Activated CD4-positive, alpha-beta T cell treated with anti-CD3 and anti-CD28 coated beads, Interleukin-2, amount 10 ng/mL, durations not matched to agents 24 days and 14 days (primary cell): ENCODE data around the gene TTC38. TPM values are rescaled to one million over a fixed set of nuclear protein-coding genes. Genes with fewer than 3 reads are reported as not detected.
"Not testable (repeated sequence)": the region's sequence is repeated elsewhere in the genome, so short reads cannot be mapped to it uniquely, and the experiment has no call there.

Source experiments
- DNase-seq: peaks from one replicate; pipeline ENCODE4 v3.0.0; 2022
- H3K27ac Mint-ChIP-seq: one replicate; pipeline ENCODE4 v1.8.0; 2022; ENCODE audit warnings: mild to moderate bottlenecking, mixed read lengths
- H3K27me3 Mint-ChIP-seq: one replicate; pipeline ENCODE4 v1.8.0; 2022; ENCODE audit warnings: mixed read lengths
- H3K36me3 Mint-ChIP-seq: one replicate; pipeline ENCODE4 v1.8.0; 2022; ENCODE audit warnings: low read depth, mild to moderate bottlenecking, mixed read lengths
- H3K4me1 Mint-ChIP-seq: one replicate; pipeline ENCODE4 v1.8.0; 2021; ENCODE audit warnings: mixed read lengths
- H3K4me3 Mint-ChIP-seq: one replicate; pipeline ENCODE4 v1.8.0; 2022; ENCODE audit warnings: mild to moderate bottlenecking, moderate library complexity, mixed read lengths
- H3K9me3 Mint-ChIP-seq: one replicate; pipeline ENCODE4 v1.8.0; 2021; ENCODE audit warnings: mixed read lengths
- intact Hi-C: fragments of 100-400 bp; cut with micrococcal nuclease; formaldehyde crosslinking; loops from one replicate; pipeline ENCODE4 v1.15.1; 2023
- total RNA-seq: library from RNA; stranded (reverse); gene quantifications from 2 replicates; pipeline ENCODE4 v1.2.3, GENCODE V29; 2022

TTC38 gene
- total RNA-seq, 1 donor from 2014 or later: 20.3 TPM

DNA sequence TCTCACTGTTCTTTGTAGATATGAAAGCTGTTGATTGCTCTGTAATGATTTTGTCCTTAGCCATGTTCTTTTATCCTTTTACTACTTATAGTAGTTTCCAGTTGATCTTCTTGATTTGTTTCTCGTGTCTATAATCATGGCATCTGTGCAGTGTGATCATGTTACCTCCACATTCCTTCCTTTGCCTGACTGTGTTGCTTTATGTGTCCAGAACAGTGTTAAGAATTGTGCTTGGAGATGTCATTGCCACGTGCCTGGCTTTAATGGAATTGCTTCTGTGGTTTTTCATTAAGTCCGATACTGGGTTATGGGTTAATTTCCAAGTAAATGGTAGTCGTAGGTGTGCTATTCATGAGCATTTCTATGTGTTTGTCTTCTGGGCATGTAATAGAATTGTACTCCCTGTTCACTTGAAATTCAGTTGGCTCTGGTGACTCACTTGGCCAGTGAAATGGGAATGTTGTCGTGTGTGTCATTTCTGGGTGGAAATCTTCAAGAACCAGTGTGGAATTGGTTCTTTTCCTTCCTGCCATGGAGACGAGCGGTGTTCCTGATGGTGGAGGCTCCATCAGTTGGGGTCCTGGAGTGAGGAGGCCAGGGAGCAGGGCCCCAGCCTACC, 35.6 kb downstream of the TTC38 start:
- Mint-ChIP-seq H3K4me3 (peak overlapping the region; percentile 1), H3K27me3 (no peaks in the 10 kb centered on the region), H3K27ac (peak overlapping the region; percentile 30), H3K36me3 (peaks cover 47% of the 10 kb centered on the region), H3K9me3 (no peaks in the 10 kb centered on the region), H3K4me1 (peaks cover 36% of the 10 kb centered on the region)
- intact Hi-C loops: no loop called here
- DNase-seq: no peak

DNA sequence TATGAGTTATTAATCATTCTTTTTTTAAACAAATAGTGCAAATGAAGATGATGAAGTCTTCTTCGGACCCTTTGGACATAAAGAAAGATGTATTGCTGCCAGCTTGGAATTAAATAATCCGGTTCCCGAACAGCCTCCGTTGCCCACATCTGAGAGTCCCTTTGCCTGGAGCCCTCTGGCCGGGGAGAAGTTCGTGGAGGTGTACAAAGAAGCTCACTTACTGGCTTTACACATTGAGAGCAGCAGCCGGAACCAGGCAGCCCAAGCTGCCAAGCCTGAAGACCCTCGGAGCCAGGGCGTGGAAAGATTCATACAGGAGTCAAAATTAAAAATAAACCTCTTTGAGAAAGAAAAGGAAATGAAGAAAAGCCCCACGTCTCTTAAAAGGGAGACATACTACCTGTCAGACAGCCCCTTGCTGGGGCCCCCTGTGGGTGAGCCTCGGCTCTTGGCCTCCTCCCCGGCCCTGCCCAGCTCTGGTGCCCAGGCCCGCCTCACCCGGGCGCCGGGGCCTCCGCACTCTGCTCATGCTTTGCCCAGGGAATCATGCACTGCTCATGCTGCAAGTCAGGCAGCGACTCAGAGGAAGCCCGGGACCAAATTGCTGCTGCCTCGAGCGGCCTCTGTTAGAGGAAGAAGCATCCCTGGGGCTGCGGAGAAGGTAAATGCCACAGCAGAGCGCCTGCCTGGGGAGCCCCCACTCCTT, 40.6 kb downstream of the TTC38 start:
- Mint-ChIP-seq H3K27ac (no peak overlapping the region), H3K4me1 (peaks cover 19% of the 10 kb centered on the region), H3K36me3 (peaks cover 46% of the 10 kb centered on the region), H3K9me3 (no peaks in the 10 kb centered on the region), H3K27me3 (no peaks in the 10 kb centered on the region), H3K4me3 (no peak overlapping the region)
- intact Hi-C loops: no loop called here
- DNase-seq: no peak

GRCh38 chr22:46309526-46310085, 41.8 kb downstream of the TTC38 start:
- H3K4me3 Mint-ChIP-seq: no peak overlapping the region
- H3K27me3 Mint-ChIP-seq: no peaks in the 10 kb centered on the region
- peaks cover 12% of the 10 kb centered on the region for H3K4me1 Mint-ChIP-seq
- H3K9me3 Mint-ChIP-seq: no peaks in the 10 kb centered on the region
- intact Hi-C loops: no loop called here
- DNase-seq: no peak
- H3K36me3 Mint-ChIP-seq: peaks cover 39% of the 10 kb centered on the region
- H3K27ac Mint-ChIP-seq: no peak overlapping the region

- H3K4me1 Mint-ChIP-seq: peaks cover 8% of the 10 kb centered on the region
- H3K4me3 Mint-ChIP-seq: no peak overlapping the region
- peaks cover 34% of the 10 kb centered on the region for H3K36me3 Mint-ChIP-seq
- H3K9me3 Mint-ChIP-seq: no peaks in the 10 kb centered on the region
- H3K27ac Mint-ChIP-seq: no peak overlapping the region
- intact Hi-C loops: no loop called here
- DNase-seq: no peak
- no peaks in the 10 kb centered on the region for H3K27me3 Mint-ChIP-seq
Observed at GRCh38 chr22:46312056-46312455, 44.2 kb downstream of the TTC38 start.

- H3K4me3 Mint-ChIP-seq, DNase-seq, intact Hi-C loops, H3K4me1 Mint-ChIP-seq, H3K27me3 Mint-ChIP-seq, H3K27ac Mint-ChIP-seq, H3K9me3 Mint-ChIP-seq: not testable (repeated sequence)
- peaks cover 39% of the 10 kb centered on the region for H3K36me3 Mint-ChIP-seq
Observed at GRCh38 chr22:46312848-46313247, 45.0 kb downstream of the TTC38 start.

DNA sequence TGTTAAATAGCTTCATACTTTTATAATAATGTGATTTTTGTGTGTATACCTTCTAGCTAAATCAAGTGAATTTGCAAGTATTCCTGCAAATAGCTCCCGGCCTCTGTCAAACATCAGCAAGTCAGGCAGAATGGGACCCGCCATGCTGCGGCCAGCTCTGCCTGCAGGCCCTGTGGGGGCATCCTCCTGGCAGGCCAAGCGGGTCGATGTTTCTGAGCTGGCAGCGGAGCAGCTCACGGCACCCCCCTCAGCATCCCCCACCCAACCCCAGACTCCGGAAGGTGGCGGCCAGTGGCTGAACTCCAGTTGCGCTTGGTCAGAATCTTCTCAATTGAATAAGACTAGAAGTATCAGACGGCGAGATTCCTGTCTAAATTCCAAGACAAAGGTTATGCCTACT, 48.2 kb downstream of the TTC38 start:
- Mint-ChIP-seq H3K4me1 (no peaks in the 10 kb centered on the region), H3K27ac (no peak overlapping the region), H3K27me3 (no peaks in the 10 kb centered on the region), H3K9me3 (no peaks in the 10 kb centered on the region), H3K36me3 (peaks cover 40% of the 10 kb centered on the region), H3K4me3 (no peak overlapping the region)
- no peak for DNase-seq
- intact Hi-C loops: no loop called here

DNA sequence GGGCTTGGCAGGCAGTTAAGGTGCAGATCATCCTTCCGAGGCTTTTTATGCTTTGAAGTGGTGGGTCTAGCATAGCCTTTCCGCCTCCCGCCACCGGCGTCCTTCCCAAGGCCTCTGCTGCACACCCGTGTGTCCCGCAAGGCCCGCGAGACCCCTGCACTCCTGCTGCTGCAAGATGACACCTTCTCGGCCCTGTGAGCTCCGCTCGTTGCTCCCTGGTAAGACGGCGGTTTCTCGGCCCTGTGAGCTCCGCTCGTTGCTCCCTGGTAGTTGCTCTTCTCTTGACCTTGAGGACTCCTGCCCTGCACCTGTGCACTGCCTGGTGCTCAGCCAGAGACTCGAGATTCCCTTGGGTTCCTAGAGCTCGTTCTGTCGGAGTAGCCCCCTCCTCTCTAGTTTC, 49.8 kb downstream of the TTC38 start:
- peaks cover 41% of the 10 kb centered on the region for H3K36me3 Mint-ChIP-seq
- intact Hi-C loops: no loop called here
- H3K4me3 Mint-ChIP-seq: no peak overlapping the region
- H3K27ac Mint-ChIP-seq: no peak overlapping the region
- H3K4me1 Mint-ChIP-seq: no peaks in the 10 kb centered on the region
- DNase-seq: no peak
- H3K9me3 Mint-ChIP-seq: no peaks in the 10 kb centered on the region
- H3K27me3 Mint-ChIP-seq: no peaks in the 10 kb centered on the region

DNA sequence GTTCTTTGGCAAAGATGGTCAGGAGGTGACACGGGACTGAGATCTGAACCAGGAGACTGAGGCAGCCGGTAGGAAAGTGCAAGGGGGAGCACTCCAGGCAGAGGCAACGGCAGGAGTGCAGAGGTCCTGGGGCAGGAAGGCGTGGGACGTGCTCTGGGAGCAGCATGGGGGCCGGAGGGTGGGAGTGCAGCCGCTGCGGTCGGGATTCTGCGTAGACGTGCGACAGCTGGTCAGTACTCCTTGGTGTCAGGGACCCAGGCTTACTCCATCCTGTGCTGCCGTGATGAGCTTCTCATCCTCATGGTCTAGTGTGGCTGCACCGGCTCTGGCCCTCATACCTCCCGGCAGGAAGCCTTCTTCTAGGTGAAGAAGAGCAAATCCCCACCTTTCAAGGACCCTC, 50.8 kb downstream of the TTC38 start:
- intact Hi-C loops: no loop called here
- Mint-ChIP-seq H3K36me3 (peaks cover 47% of the 10 kb centered on the region), H3K4me1 (no peaks in the 10 kb centered on the region)

DNA sequence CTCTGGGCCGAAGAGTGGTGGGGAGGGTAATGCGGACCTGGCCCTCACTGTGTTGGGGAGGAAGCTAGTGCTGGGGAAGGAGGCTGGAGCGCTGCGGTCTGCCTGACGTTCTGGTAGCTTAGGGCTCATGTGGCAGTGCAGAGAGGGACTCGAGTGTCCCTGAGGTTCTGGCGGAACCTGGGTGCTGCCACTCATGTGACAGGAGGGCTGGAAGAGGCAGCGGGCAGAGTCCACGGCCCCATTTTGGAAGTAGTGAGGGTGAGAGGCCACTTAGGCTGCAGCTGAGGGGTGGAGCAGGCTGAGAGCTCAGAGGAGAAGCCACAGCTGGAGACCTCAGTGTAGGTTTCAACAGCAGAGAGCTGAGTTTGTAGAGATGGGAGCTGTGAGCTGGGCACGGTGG, 51.5 kb downstream of the TTC38 start:
- H3K36me3 Mint-ChIP-seq: peaks cover 51% of the 10 kb centered on the region

More for the DNA sequence above, 50.8 kb downstream of the TTC38 start:
- DNase-seq: no peak
- no peaks in the 10 kb centered on the region for H3K9me3 Mint-ChIP-seq
- H3K27me3 Mint-ChIP-seq: no peaks in the 10 kb centered on the region
- H3K27ac Mint-ChIP-seq: no peak overlapping the region
- no peak overlapping the region for H3K4me3 Mint-ChIP-seq

GRCh38 chr22:46320166-46320710, 52.4 kb downstream of the TTC38 start:
- H3K36me3 Mint-ChIP-seq: peaks cover 54% of the 10 kb centered on the region
- no peak overlapping the region for H3K27ac Mint-ChIP-seq
- H3K27me3 Mint-ChIP-seq: no peaks in the 10 kb centered on the region
- H3K9me3 Mint-ChIP-seq: no peaks in the 10 kb centered on the region
- no peak overlapping the region for H3K4me3 Mint-ChIP-seq
- intact Hi-C loops: no loop called here
- no peaks in the 10 kb centered on the region for H3K4me1 Mint-ChIP-seq
- DNase-seq: no peak

More for the DNA sequence above, 51.5 kb downstream of the TTC38 start:
- H3K4me3 Mint-ChIP-seq: no peak overlapping the region
- intact Hi-C loops: no loop called here
- no peaks in the 10 kb centered on the region for H3K4me1 Mint-ChIP-seq
- H3K9me3 Mint-ChIP-seq: no peaks in the 10 kb centered on the region
- DNase-seq: no peak
- no peaks in the 10 kb centered on the region for H3K27me3 Mint-ChIP-seq
- H3K27ac Mint-ChIP-seq: no peak overlapping the region

DNA sequence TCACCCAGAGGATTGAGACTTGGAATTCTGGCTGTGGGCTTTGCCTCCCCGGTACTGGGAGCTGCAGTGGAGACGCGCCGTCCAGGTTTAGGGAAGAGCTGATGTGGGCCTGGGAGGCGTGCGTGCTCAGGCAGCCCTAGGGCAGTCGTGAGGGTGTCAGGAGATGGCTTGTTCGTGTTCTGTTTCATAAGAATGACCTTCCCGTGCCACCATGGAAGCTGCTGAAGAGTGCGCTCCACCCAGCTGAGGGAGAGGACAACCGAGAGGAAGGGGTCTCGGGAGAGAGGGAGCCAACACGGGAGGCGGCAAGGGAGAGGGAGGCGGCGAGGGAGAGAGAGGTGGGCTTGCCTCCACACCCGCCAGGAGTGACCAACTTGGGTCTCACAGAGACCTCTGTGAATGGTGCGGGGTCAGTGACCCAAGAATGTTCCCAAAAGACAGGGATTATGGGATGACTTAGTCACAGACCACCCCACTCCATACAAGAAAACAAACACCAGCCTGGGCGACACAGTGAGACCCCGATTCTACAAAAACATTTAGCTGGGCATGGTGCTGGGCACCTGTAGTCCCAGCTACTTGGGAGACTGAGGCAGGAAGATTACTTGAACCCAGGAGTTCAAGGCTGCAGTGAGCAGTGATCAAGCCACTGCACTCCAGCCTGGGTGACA, 53.0 kb downstream of the TTC38 start:
- DNase-seq: no peak
- intact Hi-C loops: no loop called here
- Mint-ChIP-seq H3K9me3 (no peaks in the 10 kb centered on the region), H3K36me3 (peaks cover 55% of the 10 kb centered on the region), H3K27ac (no peak overlapping the region), H3K4me3 (no peak overlapping the region), H3K4me1 (no peaks in the 10 kb centered on the region), H3K27me3 (no peaks in the 10 kb centered on the region)

DNA sequence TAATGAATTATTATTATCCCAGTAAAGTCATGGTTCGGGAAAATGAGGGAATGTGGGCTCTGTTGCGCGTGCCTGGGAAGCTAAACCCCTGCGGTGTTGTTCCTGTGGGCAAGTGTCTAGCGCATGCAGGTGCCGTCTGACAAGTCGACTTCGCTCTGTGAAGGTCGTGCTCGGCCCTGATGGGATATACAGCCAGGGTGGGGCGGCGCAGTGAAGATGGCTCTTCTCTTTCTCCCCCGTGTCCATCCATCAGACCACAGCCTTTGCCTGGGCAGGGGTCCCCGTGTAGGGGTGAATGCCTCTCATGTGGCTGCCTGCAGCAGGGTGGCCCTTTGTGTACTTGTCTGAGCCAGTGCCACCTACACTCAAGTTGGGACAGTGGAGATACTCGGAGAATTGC, 54.9 kb downstream of the TTC38 start:
- no peak overlapping the region for H3K27ac Mint-ChIP-seq
- peaks cover 60% of the 10 kb centered on the region for H3K36me3 Mint-ChIP-seq
- no peaks in the 10 kb centered on the region for H3K9me3 Mint-ChIP-seq
- no peaks in the 10 kb centered on the region for H3K27me3 Mint-ChIP-seq
- DNase-seq: no peak
- H3K4me1 Mint-ChIP-seq: no peaks in the 10 kb centered on the region
- intact Hi-C loops: no loop called here
- H3K4me3 Mint-ChIP-seq: no peak overlapping the region

GRCh38 chr22:46323162-46323561, 55.4 kb downstream of the TTC38 start:
- no peak overlapping the region for H3K27ac Mint-ChIP-seq
- H3K36me3 Mint-ChIP-seq: peaks cover 57% of the 10 kb centered on the region
- intact Hi-C loops: no loop called here
- H3K4me1 Mint-ChIP-seq: no peaks in the 10 kb centered on the region
- no peaks in the 10 kb centered on the region for H3K27me3 Mint-ChIP-seq
- DNase-seq: no peak
- no peak overlapping the region for H3K4me3 Mint-ChIP-seq
- no peaks in the 10 kb centered on the region for H3K9me3 Mint-ChIP-seq
